GM12875 (cell line): ENCODE data around the gene MRPS21.
A peak's percentile ranks its signal among the peaks of the same experiment; 100 is the strongest.

Experiments used
- H3K4me3 ChIP-seq: one replicate; pipeline ENCODE4 v1.5.1; 2011; ENCODE audit warnings: low read depth, low read length, control low read depth
- TF ChIP-seq, protein P1 (sequence below): IDR thresholded peaks from 2 replicates; pipeline ENCODE4 v1.5.1; 2011; ENCODE audit warnings: low read depth, mild to moderate bottlenecking, control low read depth, inconsistent platforms, low read length, moderate library complexity, borderline replicate concordance; ENCODE audit not compliant: insufficient read depth

MRPS21 gene

DNA sequence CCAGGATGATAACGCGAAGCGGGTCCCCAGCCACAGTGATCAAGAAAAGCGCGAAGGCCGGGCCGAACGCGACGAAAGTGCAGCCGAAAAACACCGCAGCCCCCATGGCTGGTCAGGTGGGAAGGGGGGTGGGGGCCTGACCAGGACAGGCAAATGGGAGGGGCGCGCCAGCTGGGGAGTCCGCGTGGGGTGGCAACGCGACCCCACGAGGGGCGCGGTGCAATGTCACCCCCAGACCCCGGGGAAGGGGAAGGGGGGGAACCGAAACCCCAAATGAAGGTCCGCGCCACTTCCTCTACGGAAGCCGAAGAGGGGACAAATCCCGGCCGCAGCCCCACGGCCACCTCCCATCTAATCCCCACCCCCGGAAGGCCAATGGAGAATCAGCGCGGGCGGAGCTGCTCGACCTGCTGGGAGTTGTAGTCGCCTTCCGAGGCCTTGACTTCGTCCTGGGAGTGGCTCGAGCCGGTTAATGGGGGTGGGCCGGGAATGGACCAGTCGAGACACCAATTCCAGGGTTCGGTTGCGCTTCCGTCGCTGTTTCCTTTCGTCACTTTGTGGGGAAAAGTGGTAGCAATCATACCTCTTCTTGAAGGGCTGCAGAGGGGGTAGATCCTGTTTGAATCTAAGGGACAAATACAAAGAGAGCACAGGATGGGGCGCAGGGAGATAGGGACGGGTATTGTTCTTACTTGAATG lies 24.8 kb upstream of the MRPS21 start, which contains the start of gene APH1A:
TSS of gene APH1A (minus strand) at position 312 of the 699 bp plus-strand sequence. CDS start at position 106, 206 bp downstream.
- TF ChIP-seq, protein P1, sequence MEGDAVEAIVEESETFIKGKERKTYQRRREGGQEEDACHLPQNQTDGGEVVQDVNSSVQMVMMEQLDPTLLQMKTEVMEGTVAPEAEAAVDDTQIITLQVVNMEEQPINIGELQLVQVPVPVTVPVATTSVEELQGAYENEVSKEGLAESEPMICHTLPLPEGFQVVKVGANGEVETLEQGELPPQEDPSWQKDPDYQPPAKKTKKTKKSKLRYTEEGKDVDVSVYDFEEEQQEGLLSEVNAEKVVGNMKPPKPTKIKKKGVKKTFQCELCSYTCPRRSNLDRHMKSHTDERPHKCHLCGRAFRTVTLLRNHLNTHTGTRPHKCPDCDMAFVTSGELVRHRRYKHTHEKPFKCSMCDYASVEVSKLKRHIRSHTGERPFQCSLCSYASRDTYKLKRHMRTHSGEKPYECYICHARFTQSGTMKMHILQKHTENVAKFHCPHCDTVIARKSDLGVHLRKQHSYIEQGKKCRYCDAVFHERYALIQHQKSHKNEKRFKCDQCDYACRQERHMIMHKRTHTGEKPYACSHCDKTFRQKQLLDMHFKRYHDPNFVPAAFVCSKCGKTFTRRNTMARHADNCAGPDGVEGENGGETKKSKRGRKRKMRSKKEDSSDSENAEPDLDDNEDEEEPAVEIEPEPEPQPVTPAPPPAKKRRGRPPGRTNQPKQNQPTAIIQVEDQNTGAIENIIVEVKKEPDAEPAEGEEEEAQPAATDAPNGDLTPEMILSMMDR: no peak
- peak within 1 kb of the TSS; percentile 96 for H3K4me3 ChIP-seq

DNA sequence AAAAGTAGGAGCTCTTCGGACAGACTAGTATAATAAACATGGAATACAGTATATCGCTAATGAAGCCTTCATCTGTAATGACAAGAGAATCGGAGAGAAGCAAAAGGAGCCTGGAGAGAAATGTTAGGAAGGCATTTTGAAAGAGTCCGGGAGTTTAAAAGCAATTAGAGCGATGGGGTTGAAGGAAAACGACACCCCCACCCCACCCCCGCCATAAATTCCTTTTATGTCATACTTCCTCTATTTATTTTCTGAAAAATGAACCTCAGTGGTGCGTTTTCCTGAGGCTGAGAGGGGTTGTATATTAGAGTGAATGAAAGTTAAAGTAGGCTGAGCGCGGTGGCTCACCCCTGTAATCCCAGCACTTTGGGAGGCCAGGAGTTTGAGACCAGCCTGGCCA lies 24.2 kb upstream of the MRPS21 start:
- H3K4me3 ChIP-seq: peak overlapping the region; percentile 96
- TF ChIP-seq, protein P1: no peak

- TF ChIP-seq, protein P1: no peak
- no peak overlapping the region for H3K4me3 ChIP-seq
Measured at GRCh38 chr1:150271291-150271959, 22.2 kb upstream of the MRPS21 start.

- TF ChIP-seq, protein P1: no peak
- H3K4me3 ChIP-seq: no peak overlapping the region
Measured at GRCh38 chr1:150273311-150273710, 20.4 kb upstream of the MRPS21 start.

DNA sequence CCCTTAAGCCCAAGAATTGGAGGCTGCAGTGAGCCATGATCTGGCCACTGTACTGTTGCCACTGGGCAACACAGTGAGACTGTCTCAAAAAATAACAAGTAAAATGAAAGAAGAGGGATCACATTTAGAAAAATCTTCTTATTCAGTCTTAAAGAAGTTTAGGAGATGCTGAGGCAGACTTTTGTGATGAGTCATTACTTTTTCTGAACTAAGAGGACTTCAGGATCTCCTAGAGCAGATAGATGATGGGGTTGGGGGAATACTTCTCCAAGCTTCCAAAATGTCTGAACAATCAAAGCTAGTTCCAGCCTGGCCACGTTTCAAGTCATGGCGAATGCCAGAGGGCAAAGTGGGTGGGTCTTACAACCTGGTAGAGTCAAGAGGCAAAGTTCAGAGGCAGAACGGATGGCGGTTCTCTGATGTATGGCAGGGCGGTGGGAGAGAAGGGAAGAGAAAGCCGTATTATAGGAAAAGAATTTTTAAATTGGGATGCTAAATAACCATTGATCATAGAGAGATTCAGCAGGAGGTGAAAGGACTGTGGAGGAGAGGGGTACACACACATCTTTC lies 13.4 kb upstream of the MRPS21 start:
- TF ChIP-seq, protein P1: no peak
- no peak overlapping the region for H3K4me3 ChIP-seq

GRCh38 chr1:150281221-150281757 lies 12.4 kb upstream of the MRPS21 start:
- TF ChIP-seq, protein P1: peak; percentile 49; the same call in 1 of the 2 replicates
- peak overlapping the region; percentile 44 for H3K4me3 ChIP-seq
